Subcutaneous adipose tissue (tissue), 4 donors: ENCODE results near the gene CORO1C. TPM values are rescaled to one million over a fixed set of nuclear protein-coding genes. Genes with fewer than 3 reads are reported as not detected.

Source experiments
- CTCF ChIP-seq: fragments of 450-650 bp; IDR thresholded peaks from one replicate; pipeline ENCODE4 v1.5.1; 2016; ENCODE audit warnings: low read depth, mild to moderate bottlenecking, control low read depth, antibody characterized with exemption, moderate library complexity
- total RNA-seq, 4 donors: library from RNA; depleted of rRNA; stranded (reverse); fragments of >200 nt; gene quantifications; one replicate each; pipeline ENCODE4 v1.1.0, GENCODE V29; 2016

CORO1C gene
- total RNA-seq, 4 donors from 2014 or later = 151 to 320 (median 199) TPM

- TF ChIP-seq CTCF = no peak
Measured at GRCh38 chr12:108606492-108606891, 124.8 kb downstream of the CORO1C start.

- no peak for TF ChIP-seq CTCF
Measured at GRCh38 chr12:108605690-108606406, 125.5 kb downstream of the CORO1C start.

- no peak for TF ChIP-seq CTCF
Measured at GRCh38 chr12:108605000-108605689, 126.2 kb downstream of the CORO1C start.

GRCh38 chr12:108604208-108604941 is 126.9 kb downstream of the CORO1C start:
- no peak for TF ChIP-seq CTCF

GRCh38 chr12:108603743-108604142 is 127.6 kb downstream of the CORO1C start:
- TF ChIP-seq CTCF = no peak

- TF ChIP-seq CTCF = no peak
Measured at GRCh38 chr12:108602976-108603704, 128.2 kb downstream of the CORO1C start.
